ENCODE measurements around the gene NMT1.

NMT1 gene

DNA sequence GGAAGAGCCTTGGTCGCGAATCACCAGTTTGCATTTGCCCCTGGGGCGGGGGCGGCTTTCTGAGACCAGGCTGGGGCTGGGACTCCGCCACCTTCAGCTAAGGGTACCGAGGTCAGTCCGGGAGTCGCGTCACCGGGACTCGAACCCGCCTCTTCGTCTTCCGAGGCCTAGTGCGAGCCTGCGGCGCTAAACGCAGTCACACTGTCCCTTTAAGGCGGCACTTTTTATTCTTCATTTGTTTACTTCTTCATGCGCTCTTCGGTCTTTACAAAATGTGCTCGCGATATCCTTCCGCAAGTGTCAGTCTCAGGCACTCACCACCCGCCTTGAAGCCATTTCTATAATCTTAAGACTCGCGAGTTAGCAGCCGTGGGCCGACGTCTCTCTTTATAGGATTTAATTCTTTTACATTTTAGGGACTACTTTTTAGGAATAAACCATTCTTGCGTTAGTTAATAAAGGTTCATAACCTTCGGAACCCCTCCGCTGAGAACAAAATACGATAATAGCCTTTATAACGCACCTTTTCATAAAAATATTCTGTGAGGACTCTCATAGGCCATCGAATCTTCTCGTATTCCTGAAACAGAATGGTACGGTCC is 86.6 kb downstream of the NMT1 start (continued):
- TF ChIP-seq KLF16 (tag by site-specific recombination; IDR thresholded peaks at IDR 0.05) = peak; percentile 95
- no peak for TF ChIP-seq KLF1 (tag by site-specific recombination; IDR thresholded peaks at IDR 0.05)
- TF ChIP-seq, protein P1, sequence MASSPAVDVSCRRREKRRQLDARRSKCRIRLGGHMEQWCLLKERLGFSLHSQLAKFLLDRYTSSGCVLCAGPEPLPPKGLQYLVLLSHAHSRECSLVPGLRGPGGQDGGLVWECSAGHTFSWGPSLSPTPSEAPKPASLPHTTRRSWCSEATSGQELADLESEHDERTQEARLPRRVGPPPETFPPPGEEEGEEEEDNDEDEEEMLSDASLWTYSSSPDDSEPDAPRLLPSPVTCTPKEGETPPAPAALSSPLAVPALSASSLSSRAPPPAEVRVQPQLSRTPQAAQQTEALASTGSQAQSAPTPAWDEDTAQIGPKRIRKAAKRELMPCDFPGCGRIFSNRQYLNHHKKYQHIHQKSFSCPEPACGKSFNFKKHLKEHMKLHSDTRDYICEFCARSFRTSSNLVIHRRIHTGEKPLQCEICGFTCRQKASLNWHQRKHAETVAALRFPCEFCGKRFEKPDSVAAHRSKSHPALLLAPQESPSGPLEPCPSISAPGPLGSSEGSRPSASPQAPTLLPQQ (tag by site-specific recombination; IDR thresholded peaks at IDR 0.05) = peak; percentile 93
- TF ChIP-seq, protein P2, sequence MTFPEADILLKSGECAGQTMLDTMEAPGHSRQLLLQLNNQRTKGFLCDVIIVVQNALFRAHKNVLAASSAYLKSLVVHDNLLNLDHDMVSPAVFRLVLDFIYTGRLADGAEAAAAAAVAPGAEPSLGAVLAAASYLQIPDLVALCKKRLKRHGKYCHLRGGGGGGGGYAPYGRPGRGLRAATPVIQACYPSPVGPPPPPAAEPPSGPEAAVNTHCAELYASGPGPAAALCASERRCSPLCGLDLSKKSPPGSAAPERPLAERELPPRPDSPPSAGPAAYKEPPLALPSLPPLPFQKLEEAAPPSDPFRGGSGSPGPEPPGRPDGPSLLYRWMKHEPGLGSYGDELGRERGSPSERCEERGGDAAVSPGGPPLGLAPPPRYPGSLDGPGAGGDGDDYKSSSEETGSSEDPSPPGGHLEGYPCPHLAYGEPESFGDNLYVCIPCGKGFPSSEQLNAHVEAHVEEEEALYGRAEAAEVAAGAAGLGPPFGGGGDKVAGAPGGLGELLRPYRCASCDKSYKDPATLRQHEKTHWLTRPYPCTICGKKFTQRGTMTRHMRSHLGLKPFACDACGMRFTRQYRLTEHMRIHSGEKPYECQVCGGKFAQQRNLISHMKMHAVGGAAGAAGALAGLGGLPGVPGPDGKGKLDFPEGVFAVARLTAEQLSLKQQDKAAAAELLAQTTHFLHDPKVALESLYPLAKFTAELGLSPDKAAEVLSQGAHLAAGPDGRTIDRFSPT (tag by site-specific recombination; IDR thresholded peaks at IDR 0.05) = no peak
- TF ChIP-seq HOXD13 (CRISPR knock-in tag; IDR thresholded peaks at IDR 0.05; ENCODE audit: borderline replicate concordance) = no peak
- TF ChIP-seq ZSCAN16 (tag by site-specific recombination; IDR thresholded peaks at IDR 0.05) = 0 out of 2 replicates have a peak, but pooled peaks have one; percentile 49
- TF ChIP-seq, protein P3, sequence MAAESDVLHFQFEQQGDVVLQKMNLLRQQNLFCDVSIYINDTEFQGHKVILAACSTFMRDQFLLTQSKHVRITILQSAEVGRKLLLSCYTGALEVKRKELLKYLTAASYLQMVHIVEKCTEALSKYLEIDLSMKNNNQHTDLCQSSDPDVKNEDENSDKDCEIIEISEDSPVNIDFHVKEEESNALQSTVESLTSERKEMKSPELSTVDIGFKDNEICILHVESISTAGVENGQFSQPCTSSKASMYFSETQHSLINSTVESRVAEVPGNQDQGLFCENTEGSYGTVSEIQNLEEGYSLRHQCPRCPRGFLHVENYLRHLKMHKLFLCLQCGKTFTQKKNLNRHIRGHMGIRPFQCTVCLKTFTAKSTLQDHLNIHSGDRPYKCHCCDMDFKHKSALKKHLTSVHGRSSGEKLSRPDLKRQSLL (tag by site-specific recombination; IDR thresholded peaks at IDR 0.05) = peak; percentile 40; the same call in 1 of the 2 replicates
- TF ChIP-seq ZNF350 (tag by site-specific recombination; IDR thresholded peaks at IDR 0.05) = no peak
- TF ChIP-seq ZNF654 (tag by site-specific recombination; IDR thresholded peaks at IDR 0.05; ENCODE audit: low read depth) = peak; percentile 38
- peak; percentile 56 for TF ChIP-seq ZFHX2 (tag by site-specific recombination; conservative IDR thresholded peaks at IDR 0.05)
- TF ChIP-seq, protein P4, sequence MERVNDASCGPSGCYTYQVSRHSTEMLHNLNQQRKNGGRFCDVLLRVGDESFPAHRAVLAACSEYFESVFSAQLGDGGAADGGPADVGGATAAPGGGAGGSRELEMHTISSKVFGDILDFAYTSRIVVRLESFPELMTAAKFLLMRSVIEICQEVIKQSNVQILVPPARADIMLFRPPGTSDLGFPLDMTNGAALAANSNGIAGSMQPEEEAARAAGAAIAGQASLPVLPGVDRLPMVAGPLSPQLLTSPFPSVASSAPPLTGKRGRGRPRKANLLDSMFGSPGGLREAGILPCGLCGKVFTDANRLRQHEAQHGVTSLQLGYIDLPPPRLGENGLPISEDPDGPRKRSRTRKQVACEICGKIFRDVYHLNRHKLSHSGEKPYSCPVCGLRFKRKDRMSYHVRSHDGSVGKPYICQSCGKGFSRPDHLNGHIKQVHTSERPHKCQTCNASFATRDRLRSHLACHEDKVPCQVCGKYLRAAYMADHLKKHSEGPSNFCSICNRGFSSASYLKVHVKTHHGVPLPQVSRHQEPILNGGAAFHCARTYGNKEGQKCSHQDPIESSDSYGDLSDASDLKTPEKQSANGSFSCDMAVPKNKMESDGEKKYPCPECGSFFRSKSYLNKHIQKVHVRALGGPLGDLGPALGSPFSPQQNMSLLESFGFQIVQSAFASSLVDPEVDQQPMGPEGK (tag by site-specific recombination; IDR thresholded peaks at IDR 0.05) = peak; percentile 62
- TF ChIP-seq ZNF174 (tag by site-specific recombination; IDR thresholded peaks at IDR 0.05) = no peak
- TF ChIP-seq ZNF610 (tag by site-specific recombination; IDR thresholded peaks at IDR 0.05; ENCODE audit: borderline replicate concordance) = peak; percentile 82
- TF ChIP-seq ZNF324 (tag by site-specific recombination; IDR thresholded peaks at IDR 0.05) = peak; percentile 99
- TF ChIP-seq ZNF776 (tag by site-specific recombination; IDR thresholded peaks at IDR 0.05; ENCODE audit: borderline replicate concordance) = no peak
- no peak for TF ChIP-seq ZNF621 (tag by site-specific recombination; IDR thresholded peaks at IDR 0.05)
- no peak for TF ChIP-seq ZNF596 (tag by site-specific recombination; IDR thresholded peaks at IDR 0.05)
- TF ChIP-seq, protein P5, sequence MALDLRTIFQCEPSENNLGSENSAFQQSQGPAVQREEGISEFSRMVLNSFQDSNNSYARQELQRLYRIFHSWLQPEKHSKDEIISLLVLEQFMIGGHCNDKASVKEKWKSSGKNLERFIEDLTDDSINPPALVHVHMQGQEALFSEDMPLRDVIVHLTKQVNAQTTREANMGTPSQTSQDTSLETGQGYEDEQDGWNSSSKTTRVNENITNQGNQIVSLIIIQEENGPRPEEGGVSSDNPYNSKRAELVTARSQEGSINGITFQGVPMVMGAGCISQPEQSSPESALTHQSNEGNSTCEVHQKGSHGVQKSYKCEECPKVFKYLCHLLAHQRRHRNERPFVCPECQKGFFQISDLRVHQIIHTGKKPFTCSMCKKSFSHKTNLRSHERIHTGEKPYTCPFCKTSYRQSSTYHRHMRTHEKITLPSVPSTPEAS (tag by site-specific recombination; IDR thresholded peaks at IDR 0.05) = peak; percentile 71
- TF ChIP-seq SP3 (tag by site-specific recombination; IDR thresholded peaks at IDR 0.05) = no peak
- peak; percentile 50 for TF ChIP-seq ZNF76 (tag by site-specific recombination; IDR thresholded peaks at IDR 0.05; ENCODE audit: borderline replicate concordance, low read depth)
- TF ChIP-seq, protein P6, sequence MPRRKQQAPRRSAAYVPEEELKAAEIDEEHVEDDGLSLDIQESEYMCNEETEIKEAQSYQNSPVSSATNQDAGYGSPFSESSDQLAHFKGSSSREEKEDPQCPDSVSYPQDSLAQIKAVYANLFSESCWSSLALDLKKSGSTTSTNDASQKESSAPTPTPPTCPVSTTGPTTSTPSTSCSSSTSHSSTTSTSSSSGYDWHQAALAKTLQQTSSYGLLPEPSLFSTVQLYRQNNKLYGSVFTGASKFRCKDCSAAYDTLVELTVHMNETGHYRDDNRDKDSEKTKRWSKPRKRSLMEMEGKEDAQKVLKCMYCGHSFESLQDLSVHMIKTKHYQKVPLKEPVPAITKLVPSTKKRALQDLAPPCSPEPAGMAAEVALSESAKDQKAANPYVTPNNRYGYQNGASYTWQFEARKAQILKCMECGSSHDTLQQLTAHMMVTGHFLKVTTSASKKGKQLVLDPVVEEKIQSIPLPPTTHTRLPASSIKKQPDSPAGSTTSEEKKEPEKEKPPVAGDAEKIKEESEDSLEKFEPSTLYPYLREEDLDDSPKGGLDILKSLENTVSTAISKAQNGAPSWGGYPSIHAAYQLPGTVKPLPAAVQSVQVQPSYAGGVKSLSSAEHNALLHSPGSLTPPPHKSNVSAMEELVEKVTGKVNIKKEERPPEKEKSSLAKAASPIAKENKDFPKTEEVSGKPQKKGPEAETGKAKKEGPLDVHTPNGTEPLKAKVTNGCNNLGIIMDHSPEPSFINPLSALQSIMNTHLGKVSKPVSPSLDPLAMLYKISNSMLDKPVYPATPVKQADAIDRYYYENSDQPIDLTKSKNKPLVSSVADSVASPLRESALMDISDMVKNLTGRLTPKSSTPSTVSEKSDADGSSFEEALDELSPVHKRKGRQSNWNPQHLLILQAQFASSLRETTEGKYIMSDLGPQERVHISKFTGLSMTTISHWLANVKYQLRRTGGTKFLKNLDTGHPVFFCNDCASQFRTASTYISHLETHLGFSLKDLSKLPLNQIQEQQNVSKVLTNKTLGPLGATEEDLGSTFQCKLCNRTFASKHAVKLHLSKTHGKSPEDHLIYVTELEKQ (tag by site-specific recombination; IDR thresholded peaks at IDR 0.05; ENCODE audit: borderline replicate concordance) = peak; percentile 90
- TF ChIP-seq ZNF585B (tag by site-specific recombination; IDR thresholded peaks at IDR 0.05) = no peak
- TF ChIP-seq, protein P7, sequence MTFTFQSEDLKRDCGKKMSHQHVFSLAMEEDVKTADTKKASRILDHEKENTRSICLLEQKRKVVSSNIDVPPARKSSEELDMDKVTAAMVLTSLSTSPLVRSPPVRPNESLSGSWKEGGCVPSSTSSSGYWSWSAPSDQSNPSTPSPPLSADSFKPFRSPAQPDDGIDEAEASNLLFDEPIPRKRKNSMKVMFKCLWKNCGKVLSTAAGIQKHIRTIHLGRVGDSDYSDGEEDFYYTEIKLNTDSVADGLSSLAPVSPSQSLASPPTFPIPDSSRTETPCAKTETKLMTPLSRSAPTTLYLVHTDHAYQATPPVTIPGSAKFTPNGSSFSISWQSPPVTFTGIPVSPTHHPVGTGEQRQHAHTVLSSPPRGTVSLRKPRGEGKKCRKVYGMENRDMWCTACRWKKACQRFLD (tag by site-specific recombination; IDR thresholded peaks at IDR 0.05) = no peak
- TF ChIP-seq ZNF311 (tag by site-specific recombination; IDR thresholded peaks at IDR 0.05; ENCODE audit: borderline replicate concordance) = no peak
- TF ChIP-seq ZNF341 (tag by site-specific recombination; IDR thresholded peaks at IDR 0.05; ENCODE audit: low read depth) = 0 out of 2 replicates have a peak, but pooled peaks have one; percentile 26

Measured in HEK293 (cell line).